ENCODE results near the gene FZR1. TPM values are rescaled to one million over a fixed set of nuclear protein-coding genes. Genes with fewer than 3 reads are reported as not detected.
"Not testable (repeated sequence)": the region's sequence is repeated elsewhere in the genome, so short reads cannot be mapped to it uniquely, and the experiment has no call there.

Gene FZR1
- total RNA-seq, 1 donor from 2014 or later, result 45.3 TPM

- no peaks in the 10 kb centered on the region for H3K4me1 Mint-ChIP-seq (ENCODE audit: low read depth)
- no peak for DNase-seq (ENCODE audit: low spot score)
- H3K27me3 Mint-ChIP-seq (ENCODE audit: insufficient read depth), result peaks cover 2% of the 10 kb centered on the region
- intact Hi-C loops (cut with micrococcal nuclease), result no loop called here
- H3K9me3 Mint-ChIP-seq, result no peaks in the 10 kb centered on the region
- H3K36me3 Mint-ChIP-seq (ENCODE audit: low read depth), result peaks cover 9% of the 10 kb centered on the region
- no peak overlapping the region for H3K27ac Mint-ChIP-seq
- H3K4me3 Mint-ChIP-seq, result no peak overlapping the region
These were observed 70.8 kb downstream of the FZR1 start for GRCh38 chr19:3576696-3577443.

GRCh38 chr19:3577723-3578344, 71.7 kb downstream of the FZR1 start:
- H3K9me3 Mint-ChIP-seq, result no peaks in the 10 kb centered on the region

GRCh38 chr19:3578390-3578789, 72.3 kb downstream of the FZR1 start:
- no peaks in the 10 kb centered on the region for H3K9me3 Mint-ChIP-seq
- H3K27me3 Mint-ChIP-seq (ENCODE audit: insufficient read depth), result peaks cover 2% of the 10 kb centered on the region
- no peaks in the 10 kb centered on the region for H3K4me1 Mint-ChIP-seq (ENCODE audit: low read depth)
- intact Hi-C loops (cut with micrococcal nuclease), result no loop called here
- no peak overlapping the region for H3K4me3 Mint-ChIP-seq
- peaks cover 9% of the 10 kb centered on the region for H3K36me3 Mint-ChIP-seq (ENCODE audit: low read depth)
- no peak overlapping the region for H3K27ac Mint-ChIP-seq
- DNase-seq (ENCODE audit: low spot score), result no peak

More at GRCh38 chr19:3577723-3578344, 71.7 kb downstream of the FZR1 start:
- Mint-ChIP-seq H3K36me3 (ENCODE audit: low read depth) (peaks cover 9% of the 10 kb centered on the region), H3K4me3 (no peak overlapping the region), H3K27me3 (ENCODE audit: insufficient read depth) (peaks cover 2% of the 10 kb centered on the region), H3K27ac (no peak overlapping the region), H3K4me1 (ENCODE audit: low read depth) (no peaks in the 10 kb centered on the region)
- intact Hi-C loops (cut with micrococcal nuclease), result no loop called here
- DNase-seq (ENCODE audit: low spot score), result no peak

- intact Hi-C loops (cut with micrococcal nuclease), result no loop called here
These were observed 74.2 kb downstream of the FZR1 start for GRCh38 chr19:3580156-3580934.

GRCh38 chr19:3581792-3582191, 75.7 kb downstream of the FZR1 start:
- DNase-seq (ENCODE audit: low spot score); H3K27ac Mint-ChIP-seq; H3K4me1 Mint-ChIP-seq (ENCODE audit: low read depth); H3K4me3 Mint-ChIP-seq; H3K36me3 Mint-ChIP-seq (ENCODE audit: low read depth); intact Hi-C loops (cut with micrococcal nuclease); H3K27me3 Mint-ChIP-seq (ENCODE audit: insufficient read depth); H3K9me3 Mint-ChIP-seq: not testable (repeated sequence)

More at GRCh38 chr19:3580156-3580934, 74.2 kb downstream of the FZR1 start:
- H3K4me1 Mint-ChIP-seq (ENCODE audit: low read depth), result no peaks in the 10 kb centered on the region
- H3K36me3 Mint-ChIP-seq (ENCODE audit: low read depth), result peaks cover 1% of the 10 kb centered on the region
- no peak overlapping the region for H3K4me3 Mint-ChIP-seq
- DNase-seq (ENCODE audit: low spot score), result no peak
- H3K9me3 Mint-ChIP-seq, result no peaks in the 10 kb centered on the region
- peaks cover 6% of the 10 kb centered on the region for H3K27me3 Mint-ChIP-seq (ENCODE audit: insufficient read depth)
- no peak overlapping the region for H3K27ac Mint-ChIP-seq

GRCh38 chr19:3584036-3584802, 78.1 kb downstream of the FZR1 start:
- not testable (repeated sequence) for H3K27ac Mint-ChIP-seq; H3K27me3 Mint-ChIP-seq (ENCODE audit: insufficient read depth)

GRCh38 chr19:3585301-3586126, 79.4 kb downstream of the FZR1 start, which contains the start of gene GIPC3:
TSS of gene GIPC3 (plus strand) at chr19:3585478. CDS start at chr19:3585598, 120 bp downstream.
- no peak for DNase-seq (ENCODE audit: low spot score)
- Mint-ChIP-seq H3K36me3 (ENCODE audit: low read depth) (no peaks in the 10 kb centered on the region), H3K4me1 (ENCODE audit: low read depth) (no peaks in the 10 kb centered on the region), H3K9me3 (no peaks in the 10 kb centered on the region), H3K27me3 (ENCODE audit: insufficient read depth) (peaks cover 6% of the 10 kb centered on the region), H3K27ac (no peak within 1 kb of the TSS), H3K4me3 (no peak within 1 kb of the TSS)
- intact Hi-C loops (cut with micrococcal nuclease), result no loop called here

More at GRCh38 chr19:3584036-3584802, 78.1 kb downstream of the FZR1 start:
- H3K4me1 Mint-ChIP-seq (ENCODE audit: low read depth); H3K9me3 Mint-ChIP-seq; DNase-seq (ENCODE audit: low spot score); H3K4me3 Mint-ChIP-seq; H3K36me3 Mint-ChIP-seq (ENCODE audit: low read depth); intact Hi-C loops (cut with micrococcal nuclease): not testable (repeated sequence)

- no peak overlapping the region for H3K4me3 Mint-ChIP-seq
- H3K27ac Mint-ChIP-seq, result no peak overlapping the region
- H3K9me3 Mint-ChIP-seq, result no peaks in the 10 kb centered on the region
- H3K36me3 Mint-ChIP-seq (ENCODE audit: low read depth), result no peaks in the 10 kb centered on the region
- peaks cover 6% of the 10 kb centered on the region for H3K27me3 Mint-ChIP-seq (ENCODE audit: insufficient read depth)
- intact Hi-C loops (cut with micrococcal nuclease), result no loop called here
- H3K4me1 Mint-ChIP-seq (ENCODE audit: low read depth), result no peaks in the 10 kb centered on the region
- DNase-seq (ENCODE audit: low spot score), result no peak
These were observed 80.1 kb downstream of the FZR1 start for GRCh38 chr19:3586127-3586626.

GRCh38 chr19:3586707-3587346, 80.7 kb downstream of the FZR1 start:
- DNase-seq (ENCODE audit: low spot score), result no peak
- H3K4me3 Mint-ChIP-seq, result no peak overlapping the region
- no peaks in the 10 kb centered on the region for H3K4me1 Mint-ChIP-seq (ENCODE audit: low read depth)
- H3K36me3 Mint-ChIP-seq (ENCODE audit: low read depth), result no peaks in the 10 kb centered on the region
- H3K9me3 Mint-ChIP-seq, result no peaks in the 10 kb centered on the region
- intact Hi-C loops (cut with micrococcal nuclease), result no loop called here
- H3K27ac Mint-ChIP-seq, result no peak overlapping the region
- H3K27me3 Mint-ChIP-seq (ENCODE audit: insufficient read depth), result peaks cover 6% of the 10 kb centered on the region

Data from activated T-helper 1 cell treated with anti-CD3 and anti-CD28 coated beads, Interleukin-12 subunit alpha, Interleukin-12 subunit beta, Interleukin-2, Interleukin-4 antibody, amounts not matched to agents 30 ng/mL and 10 ng/mL and 1 ng/mL, durations not matched to agents 14 hours and 24 hours and 36 hours (primary cell).